Measurements from ENCODE around the gene PXDC1. TPM values are rescaled to one million over a fixed set of nuclear protein-coding genes. Genes with fewer than 3 reads are reported as not detected.
A peak's percentile ranks its signal among the peaks of the same experiment; 100 is the strongest.

PXDC1 gene
- 10 to 100 TPM; 10.0 to 13.1 TPM for polyA plus RNA-seq

- H3K4me1 ChIP-seq (ENCODE audit: control insufficient read depth in 2 of 2, insufficient read depth in 2 of 2, low read length in 1 of 2), result peaks cover 0 to 14% of the 10 kb centered on the region in 2 donors
Observed at GRCh38 chr6:3751077-3751729, at the start of gene PXDC1. TSS of gene PXDC1 (minus strand) at chr6:3751713. CDS start at chr6:3751531, 182 bp downstream.

GRCh38 chr6:3800850-3801591, 49.5 kb upstream of the PXDC1 start:
- Histone ChIP-seq H3K9me3 (ENCODE audit: control insufficient read depth in 2 of 2, insufficient read depth in 1 of 2, low read depth in 1 of 2, low read length in 1 of 2) (no peaks in the 10 kb centered on the region), H3K27me3 (ENCODE audit: control insufficient read depth in 1 of 2, insufficient read depth in 2 of 2, low read length in 2 of 2) (no peaks in the 10 kb centered on the region), H3K4me1 (ENCODE audit: control insufficient read depth in 2 of 2, insufficient read depth in 2 of 2, low read length in 1 of 2) (peaks cover 2 to 4% of the 10 kb centered on the region in 2 donors), H3K27ac (ENCODE audit: low read depth in 2 of 2, low read length in 1 of 2) (peak overlapping the region in 1 of 2 donors; percentile 27), H3K4me3 (ENCODE audit: low read depth in 1 of 2, low read length in 2 of 2) (no peak overlapping the region), H3K36me3 (ENCODE audit: control insufficient read depth in 2 of 2, insufficient read depth in 2 of 2, low read length in 1 of 2) (no peaks in the 10 kb centered on the region)
- WGBS, 2 donors, result 75 to 77% methylated on average over 11 of the region's 11 CpGs

More at GRCh38 chr6:3751077-3751729, at the start of gene PXDC1:
- Histone ChIP-seq H3K9me3 (ENCODE audit: control insufficient read depth in 2 of 2, insufficient read depth in 1 of 2, low read depth in 1 of 2, low read length in 1 of 2) (no peaks in the 10 kb centered on the region), H3K4me3 (ENCODE audit: low read depth in 1 of 2, low read length in 2 of 2) (peak within 1 kb of the TSS; percentile 62 to 72), H3K27ac (ENCODE audit: low read depth in 2 of 2, low read length in 1 of 2) (peak within 1 kb of the TSS; percentile 86 to 88), H3K36me3 (ENCODE audit: control insufficient read depth in 2 of 2, insufficient read depth in 2 of 2, low read length in 1 of 2) (peaks cover 0 to 3% of the 10 kb centered on the region in 2 donors), H3K27me3 (ENCODE audit: control insufficient read depth in 1 of 2, insufficient read depth in 2 of 2, low read length in 2 of 2) (no peaks in the 10 kb centered on the region)
- 1% methylated on average over 72 to 88 of the region's 88 CpGs for WGBS, 2 donors

GRCh38 chr6:3799719-3800118, 48.2 kb upstream of the PXDC1 start:
- H3K9me3 ChIP-seq (ENCODE audit: control insufficient read depth in 2 of 2, insufficient read depth in 1 of 2, low read depth in 1 of 2, low read length in 1 of 2), result no peaks in the 10 kb centered on the region
- H3K27me3 ChIP-seq (ENCODE audit: control insufficient read depth in 1 of 2, insufficient read depth in 2 of 2, low read length in 2 of 2), result no peaks in the 10 kb centered on the region
- 72 to 90% methylated on average over 6 of the region's 6 CpGs for WGBS, 2 donors
- H3K4me3 ChIP-seq (ENCODE audit: low read depth in 1 of 2, low read length in 2 of 2), result no peak overlapping the region
- H3K4me1 ChIP-seq (ENCODE audit: control insufficient read depth in 2 of 2, insufficient read depth in 2 of 2, low read length in 1 of 2), result peaks cover 2 to 4% of the 10 kb centered on the region in 2 donors
- H3K27ac ChIP-seq (ENCODE audit: low read depth in 2 of 2, low read length in 1 of 2), result no peak overlapping the region
- H3K36me3 ChIP-seq (ENCODE audit: control insufficient read depth in 2 of 2, insufficient read depth in 2 of 2, low read length in 1 of 2), result no peaks in the 10 kb centered on the region

- Histone ChIP-seq H3K4me3 (ENCODE audit: low read depth in 1 of 2, low read length in 2 of 2) (no peak overlapping the region), H3K27me3 (ENCODE audit: control insufficient read depth in 1 of 2, insufficient read depth in 2 of 2, low read length in 2 of 2) (no peaks in the 10 kb centered on the region), H3K27ac (ENCODE audit: low read depth in 2 of 2, low read length in 1 of 2) (peak overlapping the region in 1 of 2 donors; percentile 9), H3K9me3 (ENCODE audit: control insufficient read depth in 2 of 2, insufficient read depth in 1 of 2, low read depth in 1 of 2, low read length in 1 of 2) (no peaks in the 10 kb centered on the region), H3K36me3 (ENCODE audit: control insufficient read depth in 2 of 2, insufficient read depth in 2 of 2, low read length in 1 of 2) (no peaks in the 10 kb centered on the region), H3K4me1 (ENCODE audit: control insufficient read depth in 2 of 2, insufficient read depth in 2 of 2, low read length in 1 of 2) (peaks cover 2 to 4% of the 10 kb centered on the region in 2 donors)
- 85 to 86% methylated on average over 8 of the region's 8 CpGs for WGBS, 2 donors
Observed at GRCh38 chr6:3798055-3798919, 46.8 kb upstream of the PXDC1 start.

GRCh38 chr6:3797231-3798054, 45.9 kb upstream of the PXDC1 start:
- Histone ChIP-seq H3K27me3 (ENCODE audit: control insufficient read depth in 1 of 2, insufficient read depth in 2 of 2, low read length in 2 of 2) (no peaks in the 10 kb centered on the region), H3K9me3 (ENCODE audit: control insufficient read depth in 2 of 2, insufficient read depth in 1 of 2, low read depth in 1 of 2, low read length in 1 of 2) (no peaks in the 10 kb centered on the region), H3K27ac (ENCODE audit: low read depth in 2 of 2, low read length in 1 of 2) (no peak overlapping the region), H3K4me1 (ENCODE audit: control insufficient read depth in 2 of 2, insufficient read depth in 2 of 2, low read length in 1 of 2) (peaks cover 2 to 4% of the 10 kb centered on the region in 2 donors), H3K4me3 (ENCODE audit: low read depth in 1 of 2, low read length in 2 of 2) (no peak overlapping the region), H3K36me3 (ENCODE audit: control insufficient read depth in 2 of 2, insufficient read depth in 2 of 2, low read length in 1 of 2) (no peaks in the 10 kb centered on the region)
- 70 to 78% methylated on average over 7 of the region's 7 CpGs for WGBS, 2 donors

- no peak overlapping the region for H3K27ac ChIP-seq (ENCODE audit: low read depth in 2 of 2, low read length in 1 of 2)
- peaks cover 2 to 4% of the 10 kb centered on the region in 2 donors for H3K4me1 ChIP-seq (ENCODE audit: control insufficient read depth in 2 of 2, insufficient read depth in 2 of 2, low read length in 1 of 2)
- 26 to 46% methylated on average over 2 of the region's 2 CpGs for WGBS, 2 donors
- H3K4me3 ChIP-seq (ENCODE audit: low read depth in 1 of 2, low read length in 2 of 2), result no peak overlapping the region
- H3K27me3 ChIP-seq (ENCODE audit: control insufficient read depth in 1 of 2, insufficient read depth in 2 of 2, low read length in 2 of 2), result no peaks in the 10 kb centered on the region
- H3K36me3 ChIP-seq (ENCODE audit: control insufficient read depth in 2 of 2, insufficient read depth in 2 of 2, low read length in 1 of 2), result no peaks in the 10 kb centered on the region
- no peaks in the 10 kb centered on the region for H3K9me3 ChIP-seq (ENCODE audit: control insufficient read depth in 2 of 2, insufficient read depth in 1 of 2, low read depth in 1 of 2, low read length in 1 of 2)
Observed at GRCh38 chr6:3796719-3797041, 45.2 kb upstream of the PXDC1 start.

GRCh38 chr6:3795836-3796718, 44.6 kb upstream of the PXDC1 start:
- no peaks in the 10 kb centered on the region for H3K36me3 ChIP-seq (ENCODE audit: control insufficient read depth in 2 of 2, insufficient read depth in 2 of 2, low read length in 1 of 2)
- no peaks in the 10 kb centered on the region for H3K9me3 ChIP-seq (ENCODE audit: control insufficient read depth in 2 of 2, insufficient read depth in 1 of 2, low read depth in 1 of 2, low read length in 1 of 2)
- H3K27ac ChIP-seq (ENCODE audit: low read depth in 2 of 2, low read length in 1 of 2), result peak overlapping the region in 1 of 2 donors; percentile 9
- H3K4me3 ChIP-seq (ENCODE audit: low read depth in 1 of 2, low read length in 2 of 2), result no peak overlapping the region
- H3K27me3 ChIP-seq (ENCODE audit: control insufficient read depth in 1 of 2, insufficient read depth in 2 of 2, low read length in 2 of 2), result no peaks in the 10 kb centered on the region
- H3K4me1 ChIP-seq (ENCODE audit: control insufficient read depth in 2 of 2, insufficient read depth in 2 of 2, low read length in 1 of 2), result peaks cover 2% of the 10 kb centered on the region in 2 donors
- 67 to 73% methylated on average over 10 of the region's 10 CpGs for WGBS, 2 donors

- Histone ChIP-seq H3K4me1 (ENCODE audit: control insufficient read depth in 2 of 2, insufficient read depth in 2 of 2, low read length in 1 of 2) (peaks cover 0 to 2% of the 10 kb centered on the region in 2 donors), H3K4me3 (ENCODE audit: low read depth in 1 of 2, low read length in 2 of 2) (no peak overlapping the region), H3K9me3 (ENCODE audit: control insufficient read depth in 2 of 2, insufficient read depth in 1 of 2, low read depth in 1 of 2, low read length in 1 of 2) (no peaks in the 10 kb centered on the region), H3K27ac (ENCODE audit: low read depth in 2 of 2, low read length in 1 of 2) (no peak overlapping the region), H3K36me3 (ENCODE audit: control insufficient read depth in 2 of 2, insufficient read depth in 2 of 2, low read length in 1 of 2) (no peaks in the 10 kb centered on the region), H3K27me3 (ENCODE audit: control insufficient read depth in 1 of 2, insufficient read depth in 2 of 2, low read length in 2 of 2) (no peaks in the 10 kb centered on the region)
Observed at GRCh38 chr6:3794092-3794491, 42.6 kb upstream of the PXDC1 start.
